Measurements from ENCODE around the gene OLIG2.

The OLIG2 gene

GRCh38 chr21:33025489-33026442 lies at the start of gene OLIG2:
Gene OLIG2, plus strand, starts transcription at chr21:33025935. Its CDS starts 928 bp downstream, at chr21:33026863.
- DNase-seq (ENCODE audit: low read depth): no peak

- DNase-seq (ENCODE audit: low read depth): no peak
Observed at GRCh38 chr21:32976791-32977190, 48.9 kb upstream of the OLIG2 start.

DNA sequence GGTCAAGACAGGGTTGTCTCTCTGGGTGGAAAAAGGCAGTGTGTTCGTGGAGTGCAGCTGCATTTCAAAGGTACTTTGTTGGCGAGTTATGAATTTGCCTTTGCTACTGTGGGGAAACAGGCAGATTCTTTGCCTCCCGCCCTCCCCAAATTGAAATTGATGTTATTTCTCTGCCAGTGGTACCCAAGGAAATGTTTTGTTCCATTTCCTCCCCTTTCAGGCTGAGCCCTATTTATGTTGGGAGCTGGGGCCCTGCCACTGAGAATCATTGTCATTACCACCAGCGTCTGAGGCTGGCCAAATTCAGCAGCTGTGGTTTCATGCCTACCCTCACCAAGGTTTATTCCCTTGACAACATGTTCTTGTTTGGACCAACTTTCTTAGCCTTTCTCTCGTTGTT lies 48.5 kb upstream of the OLIG2 start:
- no peak for DNase-seq (ENCODE audit: low read depth)

GRCh38 chr21:32978331-32979270 lies 47.1 kb upstream of the OLIG2 start:
- no peak for DNase-seq (ENCODE audit: low read depth)

DNA sequence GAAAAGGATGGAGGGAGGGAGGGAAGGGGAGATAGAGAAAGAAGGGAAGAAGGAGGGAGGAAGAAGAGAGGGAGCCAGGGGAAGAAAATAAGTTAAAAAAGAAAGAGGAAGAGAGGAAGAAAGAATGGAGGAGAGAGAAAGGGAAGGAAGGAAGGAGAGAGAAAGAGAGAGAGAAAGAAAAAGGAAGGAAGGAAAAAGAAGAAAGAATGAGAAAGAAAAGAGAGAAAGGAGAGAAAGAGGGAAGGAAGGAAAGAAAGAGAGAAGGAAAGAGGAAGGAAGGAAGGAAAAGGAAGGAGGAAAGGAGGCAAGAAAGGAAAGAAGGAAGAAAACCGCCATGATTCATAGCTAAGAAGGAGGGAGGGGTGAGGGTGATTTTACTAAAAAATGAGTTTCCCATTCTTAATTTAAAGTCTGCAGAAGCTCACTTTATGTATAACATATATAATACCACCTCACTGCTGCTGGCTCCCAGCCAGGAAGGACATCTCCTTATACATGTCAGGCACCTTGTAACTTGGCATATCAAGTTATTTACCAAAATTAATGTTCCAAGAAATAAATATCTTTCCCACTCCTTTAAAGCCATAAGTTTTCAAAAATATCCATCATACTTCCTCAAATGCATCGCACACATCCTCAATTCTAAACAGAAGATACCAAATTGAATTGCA lies 46.0 kb upstream of the OLIG2 start:
- no peak for DNase-seq (ENCODE audit: low read depth)

DNA sequence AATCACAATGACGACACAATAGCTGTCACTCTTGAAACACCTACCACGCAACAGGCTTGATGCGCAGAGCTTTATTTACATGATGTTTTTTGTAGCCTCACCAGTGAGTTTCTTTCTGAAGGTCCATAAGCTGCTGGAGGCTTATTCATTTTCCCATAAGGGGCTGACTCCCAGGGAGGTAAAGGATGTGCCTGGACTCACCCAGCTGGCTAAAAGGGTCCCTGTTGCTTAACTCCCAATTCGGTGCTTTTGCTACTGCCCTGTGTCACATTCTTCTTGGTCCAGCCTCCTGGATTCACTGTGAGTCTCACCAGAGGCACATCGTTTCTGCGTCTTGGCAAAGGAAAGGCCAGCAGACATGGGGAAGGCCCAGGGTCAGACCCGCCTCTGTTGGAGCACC lies 44.6 kb upstream of the OLIG2 start:
- DNase-seq (ENCODE audit: low read depth): no peak

- no peak for DNase-seq (ENCODE audit: low read depth)
Observed at GRCh38 chr21:32990666-32991065, 35.1 kb upstream of the OLIG2 start.

DNA sequence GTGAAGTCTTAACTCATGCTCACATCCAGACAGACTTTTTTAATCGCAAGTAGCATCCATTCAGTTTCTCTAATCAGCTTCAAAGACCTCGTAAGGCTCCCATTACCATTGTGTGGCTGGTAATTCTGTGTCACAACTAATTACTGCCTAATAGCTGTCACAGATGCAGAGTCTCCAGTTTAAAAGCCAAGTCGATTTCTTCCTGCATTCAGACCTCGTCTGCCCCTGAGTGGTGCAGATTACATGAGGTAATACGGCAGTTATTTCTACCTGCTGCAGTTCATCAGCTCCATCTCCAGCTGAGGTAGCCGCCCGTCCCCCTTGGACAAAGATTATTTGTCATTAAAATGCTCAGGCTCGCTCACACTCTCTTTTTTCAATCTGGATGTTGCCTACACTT lies 34.4 kb upstream of the OLIG2 start:
- no peak for DNase-seq (ENCODE audit: low read depth)

DNA sequence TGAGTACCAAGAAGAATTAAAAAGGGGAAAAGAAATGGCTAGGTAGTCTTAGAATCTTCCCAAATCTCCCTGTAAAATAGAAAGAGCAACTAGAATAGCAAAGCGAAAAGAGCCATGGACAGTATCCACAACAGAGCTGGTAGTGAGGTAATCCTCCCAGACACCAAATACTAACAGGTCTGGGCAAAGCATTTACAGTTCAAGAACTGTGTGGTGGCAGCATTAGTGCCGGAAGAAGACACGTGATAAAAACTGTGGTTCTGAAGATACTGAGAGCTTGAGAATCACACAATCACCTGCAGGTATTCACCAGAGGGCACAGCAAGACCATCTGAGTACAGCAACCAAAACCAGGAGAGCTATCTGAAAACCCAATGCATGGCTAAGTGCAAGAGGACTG lies 31.8 kb upstream of the OLIG2 start:
- no peak for DNase-seq (ENCODE audit: low read depth)

GRCh38 chr21:32994305-32994704 lies 31.4 kb upstream of the OLIG2 start:
- DNase-seq (ENCODE audit: low read depth): peak; percentile 0

DNA sequence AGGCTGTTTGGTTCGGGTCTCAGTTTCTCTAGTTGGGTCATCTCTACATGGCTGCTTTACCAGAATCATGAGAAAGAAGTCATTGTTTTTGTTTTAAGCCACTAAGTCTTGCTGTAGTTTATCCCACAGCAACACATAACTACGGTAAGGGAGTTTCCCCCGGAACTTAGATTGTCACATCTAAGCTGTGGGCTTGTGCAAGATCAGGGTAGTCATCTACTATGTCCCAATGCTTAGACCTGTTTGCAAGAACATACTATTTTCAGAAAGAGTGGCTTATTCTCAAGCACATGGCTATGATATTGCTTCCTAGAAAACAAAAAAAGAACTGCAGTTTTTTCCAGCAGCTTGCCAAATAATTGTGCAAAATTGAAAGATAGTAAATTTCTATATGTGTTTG lies 18.0 kb upstream of the OLIG2 start:
- DNase-seq (ENCODE audit: low read depth): no peak

GRCh38 chr21:33008333-33009051 lies 17.2 kb upstream of the OLIG2 start:
- DNase-seq (ENCODE audit: low read depth): no peak

GRCh38 chr21:33010931-33011330 lies 14.8 kb upstream of the OLIG2 start:
- no peak for DNase-seq (ENCODE audit: low read depth)

GRCh38 chr21:33011462-33011861 lies 14.3 kb upstream of the OLIG2 start:
- peak; percentile 70 for DNase-seq (ENCODE audit: low read depth)

DNA sequence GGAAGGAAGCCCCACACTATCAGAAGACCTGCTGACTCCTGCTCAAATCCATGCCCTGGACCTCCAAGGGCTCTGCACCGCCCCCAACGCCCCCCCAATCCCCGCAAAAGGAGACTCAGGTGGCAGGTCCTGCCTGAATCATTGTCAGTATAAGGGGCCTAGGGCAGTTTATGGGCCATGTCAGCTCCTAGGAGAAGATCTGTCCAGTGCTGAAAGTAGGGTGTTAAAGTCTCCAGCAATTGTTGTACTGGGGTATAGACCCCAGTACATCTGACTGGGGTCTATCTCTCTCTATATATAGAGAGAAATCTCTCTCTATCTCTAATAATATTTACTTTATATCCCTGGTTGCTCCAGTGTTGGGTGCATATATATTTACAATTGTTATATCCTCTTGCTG lies 12.1 kb upstream of the OLIG2 start:
- no peak for DNase-seq (ENCODE audit: low read depth)

- no peak for DNase-seq (ENCODE audit: low read depth)
Observed at GRCh38 chr21:33014331-33014730, 11.4 kb upstream of the OLIG2 start.

GRCh38 chr21:33015096-33015495 lies 10.6 kb upstream of the OLIG2 start:
- no peak for DNase-seq (ENCODE audit: low read depth)

DNA sequence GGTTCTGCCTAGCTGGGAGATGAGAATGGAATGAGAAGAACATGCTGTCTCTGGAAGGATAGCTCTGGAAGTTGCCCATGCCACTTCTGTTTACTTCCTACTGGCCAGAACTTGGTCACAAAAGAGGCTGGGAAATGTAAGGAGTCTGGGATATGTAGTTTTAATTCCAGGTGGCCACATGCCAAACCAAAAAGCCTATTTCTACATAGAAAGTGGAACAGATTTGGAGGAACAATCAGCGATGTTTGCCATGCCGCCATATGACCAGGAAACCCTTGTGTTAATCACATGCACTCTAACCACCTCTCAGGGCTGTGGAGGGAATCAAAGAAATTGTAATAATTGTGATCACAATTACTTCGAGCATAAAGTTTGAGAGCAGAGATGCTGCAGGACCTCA lies 10.0 kb upstream of the OLIG2 start:
- no peak for DNase-seq (ENCODE audit: low read depth)

DNA sequence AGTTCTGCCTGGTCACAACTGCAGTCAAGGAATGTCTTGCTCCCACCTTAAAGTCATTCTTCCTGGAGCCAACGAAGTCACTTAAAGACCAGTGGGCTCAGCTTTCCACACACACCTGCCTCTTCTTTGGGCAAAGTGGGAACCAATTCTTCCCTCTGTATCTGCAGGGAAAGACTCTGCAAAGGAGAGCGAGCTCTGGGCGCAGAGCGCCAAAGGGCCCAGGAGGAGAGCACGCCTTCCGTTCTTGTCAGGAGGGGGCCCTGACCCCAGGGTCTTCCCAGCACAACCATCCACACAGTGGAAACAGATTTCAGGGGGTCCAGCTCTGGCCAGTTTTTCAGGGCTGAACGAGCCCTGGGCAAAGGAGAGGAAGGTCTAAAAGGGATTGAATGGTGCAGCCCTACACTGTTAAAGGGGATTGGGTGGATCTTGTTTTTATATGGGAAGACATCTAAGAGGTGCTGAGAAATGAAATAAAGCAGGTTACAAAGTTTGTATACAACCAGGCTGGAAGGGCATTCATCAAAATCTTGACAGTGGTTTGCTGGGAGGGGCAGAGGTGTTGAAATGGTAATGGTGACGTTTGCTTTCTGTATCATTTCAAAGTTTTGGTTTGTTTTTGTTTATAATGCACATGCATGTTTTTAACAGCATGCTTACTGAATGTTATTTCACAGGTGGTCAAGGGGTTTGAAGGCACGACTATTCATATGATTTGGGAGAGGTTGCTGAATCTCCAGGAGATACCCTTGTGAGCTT lies 6.8 kb upstream of the OLIG2 start:
- DNase-seq (ENCODE audit: low read depth): no peak

GRCh38 chr21:33019516-33019884 lies 6.2 kb upstream of the OLIG2 start:
- no peak for DNase-seq (ENCODE audit: low read depth)

All from GM04503 (cell line).